Left lung (tissue), 10 donors: Measurements from ENCODE around the gene MYORG. TPM values are rescaled to one million over a fixed set of nuclear protein-coding genes. Genes with fewer than 3 reads are reported as not detected.

Source experiments
- ATAC-seq: fragments of 200-7000 bp; cut with Tn5 transposase; one replicate; pipeline ENCODE4 v1.9.1; 2020; ENCODE audit warnings: moderate library complexity
- DNase-seq, 4 donors: peaks; one replicate each; pipeline ENCODE4 v3.0.0-alpha.2; 2013 to 2020
- H3K27ac ChIP-seq, 2 donors: fragments of 200-600 bp; sonication (generic) in 1 of 2; one replicate each; pipeline versions ENCODE4 v1.5.0 to v1.8.0; 2020 to 2021
- H3K27me3 ChIP-seq, 2 donors: fragments of 200-600 bp; sonication (generic) in 1 of 2; one replicate each; pipeline versions ENCODE4 v1.5.0 to v1.8.0; 2020 to 2021
- H3K36me3 ChIP-seq, 2 donors: fragments of 200-600 bp; sonication (generic) in 1 of 2; one replicate each; pipeline versions ENCODE4 v1.5.0 to v1.8.0; 2020 to 2021
- H3K4me1 ChIP-seq, 2 donors: fragments of 200-600 bp; one replicate each; pipeline ENCODE4 v1.8.0; 2021
- H3K4me3 ChIP-seq, 2 donors: fragments of 200-600 bp; sonication (generic) in 1 of 2; one replicate each; pipeline versions ENCODE4 v1.5.0 to v1.8.0; 2020 to 2021; ENCODE audit warnings: mild to moderate bottlenecking in 1 of 2
- H3K9me3 ChIP-seq, 2 donors: fragments of 200-600 bp; sonication (generic) in 1 of 2; one replicate each; pipeline versions ENCODE4 v1.5.0 to v1.8.0; 2020 to 2021
- CTCF ChIP-seq, 2 donors: fragments of 200-600 bp; sonication (generic) in 1 of 2; IDR thresholded peaks; one replicate each; pipeline versions ENCODE4 v1.5.0 to v1.8.0; 2021; ENCODE audit warnings: antibody characterized with exemption in 2 of 2
- intact Hi-C, 2 donors: fragments of 100-400 bp; cut with DNase I; formaldehyde crosslinking; loops; one replicate each; pipeline versions ENCODE4 v1.11.2 to v1.14.2; 2022
- polyA plus RNA-seq, 6 donors: library from polyadenylated mRNA; unstranded; fragments of 120-200 nt; gene quantifications; one replicate each; pipeline ENCODE4 v1.2.1, GENCODE V29; 2013; ENCODE audit not compliant: insufficient read length in 6 of 6
- total RNA-seq, 2 donors: library from RNA; stranded (reverse); fragmentation: NEBNext Ultra II Directional; extraction: Animal tissue kit (Norgen Biotek cat#: 25700); gene quantifications; one replicate each; pipeline ENCODE4 v1.2.1, GENCODE V29; 2021
- donor health status: DM: no; HTN: yes; CAD: no.
- donor health status: DM: no; HTN: no; CAD: no.

The MYORG gene
- total and polyA plus RNA-seq, 8 donors, result 3.1 to 22.6 (median 4.2) TPM

GRCh38 chr9:34334337-34334824 is 42.3 kb downstream of the MYORG start:
- DNase-seq (no peak), ATAC-seq (no peak)
- intact Hi-C loops, result loop anchor here in 1 of 2 donors (10.0 kb wide), 1 partner anchor 270 kb away; no protein-coding TSS in a partner anchor
- TF ChIP-seq CTCF (IDR thresholded peaks at IDR 0.05), result no peak
- Histone ChIP-seq H3K27me3 (no peaks in the 10 kb centered on the region), H3K27ac (no peak overlapping the region), H3K36me3 (peaks cover 0 to 16% of the 10 kb centered on the region in 2 donors), H3K4me1 (peaks cover 0 to 13% of the 10 kb centered on the region in 2 donors), H3K9me3 (no peaks in the 10 kb centered on the region), H3K4me3 (no peak overlapping the region)

GRCh38 chr9:34333836-34334235 is 42.9 kb downstream of the MYORG start:
- TF ChIP-seq CTCF (IDR thresholded peaks at IDR 0.05), result no peak
- Histone ChIP-seq H3K9me3 (no peaks in the 10 kb centered on the region), H3K36me3 (peaks cover 0 to 10% of the 10 kb centered on the region in 2 donors), H3K4me3 (no peak overlapping the region), H3K27me3 (no peaks in the 10 kb centered on the region), H3K4me1 (peaks cover 0 to 13% of the 10 kb centered on the region in 2 donors), H3K27ac (no peak overlapping the region)
- DNase-seq (no peak), ATAC-seq (no peak)
- intact Hi-C loops, result loop anchor here in 1 of 2 donors (2.0 to 10.0 kb wide), 2 partner anchors 45 to 271 kb away; no protein-coding TSS in a partner anchor

GRCh38 chr9:34332076-34332964 is 44.4 kb downstream of the MYORG start:
- peak in 1 of 4 donors; percentile 40 for DNase-seq
- peak in 1 of 2 donors; percentile 32 for TF ChIP-seq CTCF (IDR thresholded peaks at IDR 0.05)

GRCh38 chr9:34331196-34331595 is 45.5 kb downstream of the MYORG start:
- no peak for TF ChIP-seq CTCF (IDR thresholded peaks at IDR 0.05)
- Histone ChIP-seq H3K4me1 (peaks cover 5 to 22% of the 10 kb centered on the region in 2 donors), H3K4me3 (no peak overlapping the region), H3K27ac (no peak overlapping the region), H3K36me3 (no peaks in the 10 kb centered on the region), H3K27me3 (no peaks in the 10 kb centered on the region), H3K9me3 (no peaks in the 10 kb centered on the region)
- intact Hi-C loops, result loop anchor here in 1 of 2 donors (10.0 kb wide), 1 partner anchor 274 kb away; no protein-coding TSS in a partner anchor
- ATAC-seq, result no peak
- DNase-seq, result no peak

More at GRCh38 chr9:34332076-34332964, 44.4 kb downstream of the MYORG start:
- H3K4me3 ChIP-seq, result no peak overlapping the region
- no peak overlapping the region for H3K27ac ChIP-seq
- intact Hi-C loops, result loop anchor here in 1 of 2 donors (2.0 to 10.0 kb wide), 2 partner anchors 46 to 272 kb away; no protein-coding TSS in a partner anchor
- H3K9me3 ChIP-seq, result no peaks in the 10 kb centered on the region
- peaks cover 5 to 22% of the 10 kb centered on the region in 2 donors for H3K4me1 ChIP-seq
- H3K36me3 ChIP-seq, result peaks cover 0 to 2% of the 10 kb centered on the region in 2 donors
- no peaks in the 10 kb centered on the region for H3K27me3 ChIP-seq
- ATAC-seq, result no peak
